ENCODE data around the gene AP2A2. TPM values are rescaled to one million over a fixed set of nuclear protein-coding genes. Genes with fewer than 3 reads are reported as not detected.

AP2A2 gene
- total RNA-seq, 1 donor from 2014 or later = 42.6 TPM

DNA sequence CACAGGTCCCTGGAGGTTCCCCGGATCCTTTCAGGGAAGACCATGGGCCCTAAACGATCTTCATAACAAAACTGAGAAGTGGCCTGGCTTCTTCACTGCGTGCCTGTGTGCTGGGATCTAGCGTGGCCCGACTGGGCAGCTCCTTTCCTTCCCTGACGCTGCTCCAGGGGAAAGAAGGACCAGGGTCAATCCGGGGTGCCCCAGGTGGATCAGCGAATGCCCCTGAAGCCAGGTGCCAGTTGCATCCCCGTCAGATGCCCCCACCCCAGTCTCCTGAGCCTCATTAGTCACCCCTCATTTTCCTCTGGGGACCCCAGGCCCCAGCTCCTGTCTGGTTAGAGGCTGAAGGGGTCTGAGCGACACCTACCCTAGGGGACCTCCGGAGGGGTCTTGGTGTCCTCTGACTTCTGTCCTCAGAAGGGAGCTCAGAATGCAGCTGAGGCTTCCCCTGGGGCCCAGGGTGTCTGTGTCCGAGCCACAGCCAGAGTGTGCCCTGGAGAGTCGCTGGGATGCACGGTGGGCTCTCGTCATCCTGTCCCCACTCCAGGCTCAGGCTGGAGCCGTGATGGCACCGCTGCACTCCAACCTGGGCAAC lies 129.5 kb downstream of the AP2A2 start:
- DNase-seq (no peak), ATAC-seq (no peak)
- intact Hi-C loops (cut with micrococcal nuclease) = no loop called here

DNA sequence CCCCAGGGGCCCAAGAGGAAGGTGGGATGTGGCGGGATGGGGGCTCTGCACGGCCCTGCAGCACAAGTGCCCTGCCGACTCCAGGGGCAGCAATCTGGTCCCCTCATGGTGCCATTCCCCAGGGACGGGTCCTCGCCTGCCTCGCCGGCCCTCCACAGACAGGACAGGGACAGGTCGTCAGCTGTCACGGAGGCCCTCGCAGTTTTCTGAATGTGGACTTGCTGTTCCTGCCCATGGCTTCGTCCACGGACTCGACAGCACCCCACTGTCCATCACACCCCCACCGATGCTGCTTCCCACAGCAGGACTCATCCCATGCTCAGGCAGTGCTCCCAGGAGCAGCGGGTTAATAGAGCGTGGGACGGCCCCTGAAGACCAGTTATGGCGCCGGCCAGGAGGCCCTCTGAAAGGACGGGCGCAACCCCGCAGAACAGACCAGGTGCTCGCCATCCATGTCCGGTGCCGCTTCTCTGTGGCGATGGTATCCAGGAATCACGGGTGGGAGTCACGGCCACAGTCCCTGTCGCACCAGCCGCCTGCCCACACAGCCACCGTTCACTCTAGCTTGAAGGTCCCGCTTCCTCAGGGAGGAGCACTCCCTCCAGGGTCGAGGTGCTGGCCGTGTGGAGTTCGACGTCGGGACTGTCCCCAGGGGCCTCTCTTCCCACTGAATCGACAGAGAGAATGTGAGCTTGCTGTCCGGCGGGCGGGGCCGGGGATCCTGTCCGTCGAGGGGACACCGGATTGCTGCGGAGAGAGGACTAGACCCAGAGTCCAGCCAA lies 130.5 kb downstream of the AP2A2 start:
- intact Hi-C loops (cut with micrococcal nuclease) = no loop called here

DNA sequence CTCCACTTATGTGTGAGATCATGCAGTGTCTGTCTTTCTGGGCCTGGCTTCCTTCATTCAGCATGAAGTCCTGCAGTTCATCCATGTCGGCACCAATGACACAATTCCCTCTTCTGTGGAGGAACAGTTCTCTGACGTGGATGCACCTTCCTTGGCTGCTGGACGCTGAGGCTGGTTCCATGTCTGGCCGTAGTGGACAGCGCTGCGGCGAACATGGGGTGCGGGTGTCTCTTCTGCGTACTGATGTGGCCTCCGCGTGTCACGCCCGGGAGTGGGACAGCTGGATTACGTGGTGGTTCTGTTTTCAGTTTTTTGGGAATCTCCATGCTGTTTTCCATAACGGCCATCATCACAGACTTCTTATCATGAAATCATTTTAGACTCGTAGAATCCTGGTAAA lies 132.1 kb downstream of the AP2A2 start:
- intact Hi-C loops (cut with micrococcal nuclease) = no loop called here
- DNase-seq (no peak), ATAC-seq (no peak)

More for the DNA sequence above, 130.5 kb downstream of the AP2A2 start:
- ATAC-seq (no peak), DNase-seq (peak; percentile 23)

DNA sequence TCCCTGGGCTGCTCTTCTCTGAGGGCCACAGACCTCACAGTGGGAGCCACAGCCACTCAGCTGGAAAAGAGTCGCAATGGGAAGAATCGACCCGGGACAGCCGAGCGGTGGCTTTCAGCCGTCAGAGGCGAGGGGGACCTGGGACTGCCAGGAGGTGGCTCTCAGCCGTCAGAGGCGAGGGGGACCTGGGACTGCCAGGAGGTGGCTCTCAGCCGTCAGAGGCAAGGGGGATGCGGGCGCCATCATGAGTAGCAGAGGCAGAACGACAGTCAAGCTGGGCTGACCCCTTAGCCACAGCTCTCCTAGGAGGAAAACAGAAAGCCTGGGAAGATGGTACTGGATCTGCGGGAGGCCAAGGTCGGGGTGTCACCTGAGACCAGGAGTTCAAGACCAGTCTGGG lies 134.1 kb downstream of the AP2A2 start:
- ATAC-seq = no peak
- intact Hi-C loops (cut with micrococcal nuclease) = no loop called here
- DNase-seq = no peak

DNA sequence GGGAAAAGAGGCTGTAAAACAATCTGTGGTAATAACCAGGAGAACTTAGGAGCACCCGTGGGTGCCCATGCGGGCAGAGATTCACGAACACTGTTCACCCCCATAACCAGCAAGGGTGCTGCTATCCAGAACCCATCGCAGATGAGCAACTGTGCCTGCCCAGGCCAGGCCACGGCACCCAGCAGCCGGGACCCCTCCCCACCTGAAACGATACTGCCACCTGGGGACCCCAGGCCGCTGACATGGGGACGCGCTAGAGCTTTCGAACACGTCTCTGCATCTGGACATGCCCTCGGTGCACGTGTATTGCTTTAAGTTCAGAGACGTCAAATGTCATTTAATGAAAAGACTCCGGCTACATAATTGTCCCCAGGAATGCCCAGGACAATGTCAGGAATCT lies 134.7 kb downstream of the AP2A2 start:
- no peak for ATAC-seq
- intact Hi-C loops (cut with micrococcal nuclease) = no loop called here
- no peak for DNase-seq

DNA sequence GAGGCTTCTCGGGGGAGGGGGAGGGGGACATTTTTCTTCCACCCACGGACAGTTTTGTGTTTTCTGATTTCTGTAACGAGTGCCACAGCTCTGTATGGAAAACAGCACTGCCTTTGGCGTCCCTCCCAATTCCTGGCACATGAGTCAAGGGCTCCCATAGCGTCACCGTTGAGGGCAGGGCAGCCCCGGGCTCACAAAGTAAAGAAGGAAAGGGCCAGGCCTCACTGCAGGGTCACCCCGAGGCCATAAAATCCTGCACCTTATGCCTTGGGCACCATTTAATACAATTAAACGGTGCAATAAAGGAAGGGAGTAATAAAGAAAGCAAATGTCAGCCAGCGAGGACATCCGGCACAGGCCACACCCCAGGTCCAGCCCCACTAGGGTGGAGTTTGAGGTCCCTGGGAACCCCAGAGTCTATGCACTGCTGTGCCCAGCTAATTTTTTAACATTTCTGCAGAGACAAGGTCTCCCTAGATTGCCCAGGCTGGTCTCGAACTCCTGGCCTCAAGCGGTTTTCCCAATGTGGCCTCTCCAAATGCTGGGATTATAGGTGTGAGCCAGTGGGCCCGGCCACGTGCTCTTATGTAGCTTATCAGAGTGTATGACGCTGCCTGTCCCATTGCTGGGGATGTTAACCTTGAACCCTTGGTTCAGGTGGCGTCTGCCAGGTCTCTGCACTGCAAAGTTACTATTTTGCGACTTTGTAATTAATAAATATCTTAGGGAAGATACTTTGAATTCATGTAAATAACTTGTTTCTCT lies 135.4 kb downstream of the AP2A2 start:
- DNase-seq (peak; percentile 31), ATAC-seq (peak; percentile 42)
- intact Hi-C loops (cut with micrococcal nuclease) = no loop called here

Other genes starting within 250 kb of the AP2A2 start
- 15.9 TPM for gene DEAF1, start 230.6 kb upstream of the AP2A2 start, total RNA-seq
- gene TMEM80, start 230.1 kb upstream of the AP2A2 start, total RNA-seq = 9.0 TPM
- 3.3 TPM for gene EPS8L2, start 219.6 kb upstream of the AP2A2 start, total RNA-seq
- gene TALDO1, start 178.4 kb upstream of the AP2A2 start, total RNA-seq = 103 TPM
- gene GATD1, start 148.4 kb upstream of the AP2A2 start, total RNA-seq = 23.1 TPM
- not detected for gene CEND1, start 135.8 kb upstream of the AP2A2 start, total RNA-seq
- 3.5 TPM for gene SLC25A22, start 127.6 kb upstream of the AP2A2 start, total RNA-seq
- 8.5 TPM for gene PIDD1, start 120.6 kb upstream of the AP2A2 start, total RNA-seq
- 942 TPM for gene RPLP2, start 115.9 kb upstream of the AP2A2 start, total RNA-seq
- gene PNPLA2, start 107.0 kb upstream of the AP2A2 start, total RNA-seq = 321 TPM
- gene CRACR2B, start 98.0 kb upstream of the AP2A2 start, total RNA-seq = 31.0 TPM
- 401 TPM for gene CD151, start 92.9 kb upstream of the AP2A2 start, total RNA-seq
- 266 TPM for gene POLR2L, start 83.3 kb upstream of the AP2A2 start, total RNA-seq
- gene TSPAN4, start 83.0 kb upstream of the AP2A2 start, total RNA-seq = 40.5 TPM
- gene CHID1, start 15.1 kb upstream of the AP2A2 start, total RNA-seq = 53.0 TPM
- not detected for gene MUC6, start 110.8 kb downstream of the AP2A2 start, total RNA-seq
- not detected for gene MUC2, start 149.0 kb downstream of the AP2A2 start, total RNA-seq
- not detected for gene MUC5AC, start 232.1 kb downstream of the AP2A2 start, total RNA-seq